ENCODE data around the gene SRRT.

The SRRT gene

DNA sequence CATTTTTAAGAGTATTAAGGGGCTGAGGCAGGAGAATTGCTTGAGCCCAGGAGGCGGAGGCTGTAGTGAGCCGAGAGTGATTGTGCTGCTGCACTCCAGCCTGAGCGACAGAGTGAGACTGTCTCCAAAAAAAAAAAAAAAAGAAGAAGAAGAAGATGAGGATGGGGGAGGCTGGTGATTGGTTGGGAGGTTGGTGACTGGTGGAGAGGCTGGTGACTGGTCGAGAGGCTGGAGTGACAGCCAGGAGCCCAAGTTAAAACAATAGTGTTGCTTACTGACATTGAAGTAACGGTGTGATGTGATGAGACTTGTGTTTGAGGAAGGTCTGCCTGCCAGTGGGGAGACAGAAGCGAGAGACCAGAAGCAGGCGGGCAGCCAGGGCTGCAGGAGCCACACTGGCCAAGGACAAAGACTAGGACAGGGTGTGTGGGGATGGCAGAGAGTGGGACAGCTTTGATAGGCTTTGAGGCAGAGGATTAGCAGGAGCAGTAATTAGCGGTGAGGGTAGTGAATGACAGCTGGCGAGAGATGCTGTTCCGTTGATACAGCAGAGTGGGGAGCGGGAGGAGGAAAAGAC, 4.9 kb downstream of the SRRT start:
- DNase-seq (ENCODE audit: low spot score) = no peak

DNA sequence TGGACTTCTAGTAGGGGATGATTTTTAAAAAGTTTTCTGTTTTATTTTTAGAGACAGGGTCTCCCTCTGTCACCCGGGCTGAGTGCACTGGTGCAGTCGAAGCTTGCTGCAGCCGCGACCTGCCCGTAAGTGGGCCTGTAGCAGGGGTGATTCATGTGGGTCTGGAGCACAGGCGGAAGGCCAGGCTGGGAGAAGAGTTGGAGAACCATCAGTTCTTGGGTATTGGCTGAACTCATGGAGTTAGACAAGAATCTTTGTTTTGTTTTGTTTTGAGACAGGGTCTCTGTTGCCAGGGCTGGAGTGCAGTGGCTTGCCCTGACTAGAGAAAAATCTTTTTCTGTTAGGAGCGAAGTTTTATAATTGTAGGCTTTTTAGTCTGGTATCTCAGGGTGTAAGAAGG, 5.7 kb downstream of the SRRT start:
- DNase-seq (ENCODE audit: low spot score) = no peak

DNA sequence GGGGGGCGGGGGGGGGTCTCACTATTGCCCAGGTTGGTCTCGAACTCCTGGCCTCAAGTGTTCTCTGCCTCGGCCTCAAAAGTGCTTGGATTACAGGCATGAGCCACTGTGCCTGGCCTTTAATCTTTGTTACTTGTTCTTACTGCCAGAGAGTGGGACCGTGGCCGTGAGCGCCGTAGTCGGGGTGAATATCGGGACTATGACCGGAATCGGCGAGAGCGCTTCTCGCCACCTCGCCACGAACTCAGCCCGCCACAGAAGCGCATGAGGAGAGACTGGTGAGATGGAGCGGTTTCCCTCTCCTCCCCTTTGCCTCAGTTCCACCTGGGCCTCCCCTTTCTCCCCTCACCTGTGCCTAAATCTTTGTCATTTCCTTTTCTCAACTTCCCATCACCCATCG, 6.2 kb downstream of the SRRT start:
- no peak for DNase-seq (ENCODE audit: low spot score)

DNA sequence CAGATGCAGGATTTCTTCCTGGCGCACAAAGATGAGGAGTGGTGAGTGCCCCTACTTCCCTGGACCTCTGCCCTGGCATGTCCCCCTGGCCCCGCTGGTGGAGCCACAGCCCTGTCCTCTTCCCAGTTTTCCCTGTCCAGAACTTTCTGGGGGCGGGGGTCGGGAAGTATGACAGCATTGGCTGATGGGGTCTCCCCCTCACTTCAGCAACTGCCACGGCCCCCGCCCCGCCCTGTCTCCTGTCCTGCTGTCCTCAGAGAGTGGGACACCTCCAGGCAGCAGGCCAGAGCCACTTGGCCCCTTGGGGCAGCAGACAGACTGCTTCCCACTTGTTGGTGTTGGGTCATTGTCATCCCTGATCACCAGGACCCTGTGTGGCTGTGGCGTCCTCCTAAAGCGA, 7.3 kb downstream of the SRRT start:
- no peak for DNase-seq (ENCODE audit: low spot score)

DNA sequence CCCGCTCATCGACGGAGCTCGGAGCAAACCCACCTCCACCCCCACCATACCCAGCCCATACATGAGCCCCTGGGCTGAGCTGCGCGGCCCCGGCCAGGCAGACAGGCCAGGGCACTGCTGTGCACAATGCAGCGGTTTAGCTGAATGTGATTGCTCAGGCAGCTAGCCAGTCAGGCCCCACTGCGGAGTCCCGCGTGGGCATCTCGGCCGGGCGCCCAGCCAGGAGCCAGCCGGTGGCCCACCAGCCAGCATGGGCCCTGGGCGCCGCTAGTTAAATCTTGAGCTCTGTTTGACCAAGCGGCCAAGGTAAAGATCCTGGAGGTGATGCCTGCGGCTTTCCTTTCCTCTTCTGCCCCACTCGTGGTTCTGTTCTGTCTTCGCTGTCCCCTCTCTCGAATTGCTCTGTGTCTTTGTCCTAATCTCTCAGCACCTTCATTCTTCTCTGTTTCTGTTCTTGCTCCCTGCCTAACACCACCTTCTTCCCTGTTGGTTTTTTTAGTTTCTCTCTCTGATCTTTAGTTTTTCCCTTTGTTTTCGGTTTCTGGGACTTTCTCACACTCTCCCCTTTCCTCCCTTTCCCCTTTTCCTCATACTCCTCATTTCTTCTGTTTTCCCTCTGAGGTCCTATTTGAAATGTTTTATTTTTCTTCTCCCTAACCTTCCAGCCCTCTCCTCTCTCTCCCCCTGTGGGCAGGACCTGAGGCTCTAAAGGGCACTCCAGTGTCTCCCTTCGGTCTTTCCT, 8.1 kb downstream of the SRRT start:
- DNase-seq (ENCODE audit: low spot score) = no peak

DNA sequence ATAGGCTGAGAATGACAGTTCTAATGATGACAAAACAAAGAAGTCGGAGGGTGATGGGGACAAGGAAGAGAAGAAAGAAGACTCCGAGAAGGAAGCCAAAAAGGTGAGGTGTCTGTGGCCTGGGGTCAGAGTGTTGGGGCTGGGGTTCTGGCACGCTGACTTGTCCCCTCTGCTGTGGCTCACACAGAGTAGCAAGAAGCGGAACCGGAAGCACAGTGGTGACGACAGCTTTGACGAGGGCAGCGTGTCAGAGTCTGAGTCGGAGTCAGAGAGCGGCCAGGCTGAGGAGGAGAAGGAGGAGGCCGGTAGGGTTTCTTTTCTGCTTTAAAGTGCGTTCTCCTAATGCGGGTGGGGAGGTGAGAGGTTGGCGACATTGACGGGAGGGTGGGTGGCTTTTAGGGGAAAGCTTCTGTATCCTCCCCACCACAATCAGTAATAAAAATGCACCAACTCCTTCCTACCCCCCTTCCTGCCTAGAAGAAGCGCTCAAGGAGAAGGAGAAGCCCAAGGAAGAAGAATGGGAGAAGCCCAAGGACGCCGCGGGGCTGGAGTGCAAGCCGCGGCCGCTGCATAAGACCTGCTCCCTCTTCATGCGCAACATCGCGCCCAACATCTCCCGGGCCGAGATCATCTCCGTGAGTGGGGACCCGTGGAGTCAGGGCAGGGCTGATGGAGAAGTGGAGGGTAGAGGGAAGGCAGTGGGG, 10.0 kb downstream of the SRRT start:
- no peak for DNase-seq (ENCODE audit: low spot score)

DNA sequence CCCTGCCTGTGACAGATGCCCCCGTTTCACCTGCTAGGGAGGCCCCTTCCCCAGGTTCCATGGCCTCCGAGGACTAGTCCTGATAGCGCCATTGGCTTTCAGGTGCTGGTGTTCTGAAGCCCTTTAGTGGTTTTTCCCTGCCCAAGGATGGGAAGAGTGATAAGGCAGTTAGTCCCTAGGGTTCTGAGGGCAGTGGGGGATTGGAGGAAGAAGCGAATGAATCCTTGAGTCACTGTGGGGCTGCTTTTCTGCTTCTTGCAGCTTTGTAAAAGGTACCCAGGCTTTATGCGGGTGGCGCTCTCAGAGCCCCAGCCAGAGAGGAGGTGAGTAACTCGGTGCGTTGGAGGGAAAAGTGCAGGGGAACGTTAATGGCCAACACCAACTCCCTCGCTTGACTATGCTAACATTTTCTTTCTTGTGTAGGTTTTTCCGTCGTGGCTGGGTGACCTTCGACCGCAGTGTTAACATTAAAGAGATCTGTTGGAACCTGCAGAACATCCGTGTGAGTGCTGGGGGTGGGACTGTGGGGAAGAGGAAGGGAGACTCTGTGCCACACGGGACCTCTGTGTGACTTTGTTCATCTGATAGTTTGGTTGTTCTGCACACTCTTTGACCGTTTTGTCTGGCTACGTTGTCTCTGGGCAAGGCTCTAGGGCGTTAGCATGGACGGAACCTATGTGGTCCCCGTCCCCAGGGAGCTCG, 10.7 kb downstream of the SRRT start:
- no peak for DNase-seq (ENCODE audit: low spot score)

DNA sequence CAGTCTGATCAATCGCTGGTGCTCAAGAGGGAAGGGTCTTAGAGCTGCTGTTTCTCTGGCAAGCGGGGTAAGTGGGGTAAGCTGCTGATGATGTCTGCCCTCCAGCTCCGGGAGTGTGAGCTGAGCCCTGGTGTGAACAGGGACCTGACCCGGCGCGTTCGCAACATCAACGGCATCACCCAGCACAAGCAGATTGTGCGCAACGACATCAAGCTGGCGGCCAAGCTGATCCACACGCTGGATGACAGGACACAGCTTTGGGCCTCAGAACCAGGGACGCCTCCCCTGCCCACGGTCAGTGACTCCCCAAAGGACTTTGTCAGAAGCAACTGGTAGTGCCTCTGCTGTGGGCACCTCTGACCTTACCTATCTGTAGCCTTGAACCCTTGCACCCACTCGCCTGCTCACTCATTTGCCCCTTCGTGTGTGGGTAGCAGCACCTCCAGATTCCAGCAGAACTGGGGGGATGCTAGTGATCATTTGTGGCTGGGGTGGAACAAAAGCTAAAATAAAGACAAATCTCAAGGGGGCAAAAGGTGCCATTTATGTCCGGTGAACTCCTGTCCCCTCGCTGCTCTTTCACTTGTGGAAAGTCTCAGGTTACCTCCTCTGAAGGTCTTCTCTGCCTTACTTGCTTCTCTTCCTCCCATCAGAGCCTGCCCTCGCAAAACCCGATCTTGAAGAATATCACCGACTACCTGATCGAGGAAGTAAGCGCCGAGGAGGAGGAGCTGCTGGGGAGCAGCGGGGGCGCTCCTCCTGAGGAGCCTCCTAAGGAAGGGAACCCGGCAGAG, 11.4 kb downstream of the SRRT start:
- DNase-seq (ENCODE audit: low spot score) = no peak

GRCh38 chr7:100886936-100887515, 12.1 kb downstream of the SRRT start:
- DNase-seq (ENCODE audit: low spot score) = no peak

GRCh38 chr7:100887516-100888290, 12.8 kb downstream of the SRRT start:
- no peak for DNase-seq (ENCODE audit: low spot score)

GRCh38 chr7:100888291-100888987, 13.5 kb downstream of the SRRT start:
- DNase-seq (ENCODE audit: low spot score) = no peak

- no peak for DNase-seq (ENCODE audit: low spot score)
Observed at GRCh38 chr7:100888988-100889750, 14.3 kb downstream of the SRRT start, which contains the start of gene UFSP1. Gene UFSP1, minus strand, starts transcription at chr7:100889715. Its CDS starts 444 bp downstream, at chr7:100889271.

- DNase-seq (ENCODE audit: low spot score) = no peak
Observed at GRCh38 chr7:100890653-100891567, 16.0 kb downstream of the SRRT start.

GRCh38 chr7:100891568-100892247, 16.8 kb downstream of the SRRT start:
- no peak for DNase-seq (ENCODE audit: low spot score)

DNA sequence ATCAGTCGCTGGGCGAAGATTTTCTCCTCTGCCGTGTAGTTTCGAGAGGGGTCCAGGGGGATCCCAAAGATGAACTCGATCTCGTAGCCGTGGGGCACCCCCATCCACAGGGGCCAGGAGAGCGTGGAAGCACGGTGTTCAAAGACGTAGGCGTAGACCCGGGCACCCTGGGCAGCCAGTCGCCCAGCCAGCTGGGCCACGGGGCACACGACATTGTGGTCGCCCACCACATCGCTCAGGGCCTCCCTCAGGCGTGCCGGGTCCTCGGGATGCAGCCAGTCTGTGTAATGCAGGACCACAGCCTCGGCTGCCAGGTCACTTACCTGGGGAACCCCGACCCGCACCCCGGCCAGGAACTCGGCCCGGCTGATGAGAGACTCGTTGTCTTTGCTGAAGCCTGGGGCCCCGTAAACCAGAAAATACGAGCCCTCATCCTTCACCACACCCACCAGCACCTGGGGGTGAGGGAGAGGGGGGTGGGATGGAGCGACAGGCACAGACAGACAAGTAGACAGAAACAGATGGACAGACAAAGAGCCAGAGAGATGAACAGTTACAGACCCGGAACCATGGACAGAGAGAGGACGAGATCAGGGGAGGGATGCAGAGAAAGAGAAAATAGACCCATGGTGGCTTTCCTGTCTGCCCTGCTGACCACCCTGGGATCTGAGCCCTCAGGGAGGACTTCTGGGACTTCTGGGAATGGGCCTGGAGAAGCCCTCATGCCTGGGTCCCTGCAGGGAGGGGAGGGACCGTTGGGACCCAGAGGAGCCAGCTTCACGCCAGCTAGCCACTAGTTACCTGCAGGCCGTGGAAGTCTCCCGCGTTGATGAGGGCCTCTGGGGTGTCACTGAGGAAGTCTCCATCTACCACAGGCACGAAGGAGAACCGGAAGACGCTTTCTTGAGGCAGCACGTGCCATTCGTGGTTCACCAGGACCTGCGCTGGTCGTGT, 17.7 kb downstream of the SRRT start:
- no peak for DNase-seq (ENCODE audit: low spot score)

DNA sequence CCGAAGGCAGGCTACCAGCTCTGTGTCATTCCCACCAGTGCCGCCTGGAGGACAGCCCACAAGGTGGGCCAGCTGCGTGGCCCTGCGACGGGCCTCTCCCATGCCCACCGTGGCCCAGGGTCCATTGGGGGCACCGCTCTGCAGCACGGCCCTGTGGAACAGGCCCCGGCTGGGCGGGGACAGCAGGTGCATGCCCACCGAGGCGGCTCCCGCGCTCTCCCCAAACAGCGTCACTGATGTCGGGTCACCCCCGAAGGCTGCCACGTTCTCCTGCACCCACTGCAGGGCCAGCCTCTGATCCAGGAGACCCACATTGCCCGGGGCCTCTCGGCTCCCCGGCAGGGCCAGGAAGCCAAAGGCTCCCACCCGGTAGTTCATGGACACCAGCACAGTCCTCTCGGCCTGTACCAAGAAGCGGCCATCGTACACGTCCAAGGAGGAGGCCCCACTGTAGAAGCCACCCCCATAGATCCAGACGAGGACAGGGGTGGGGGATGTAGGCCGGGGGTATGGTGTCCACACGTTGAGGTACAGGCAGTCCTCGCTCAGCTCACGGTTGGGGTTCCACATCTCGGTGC, 18.5 kb downstream of the SRRT start:
- DNase-seq (ENCODE audit: low spot score) = no peak

Data from AG20443 (cell line).